Spleen (tissue), 11 donors: ENCODE data around the gene TMEM175. TPM values are rescaled to one million over a fixed set of nuclear protein-coding genes. Genes with fewer than 3 reads are reported as not detected.
"Not testable (repeated sequence)": the region's sequence is repeated elsewhere in the genome, so short reads cannot be mapped to it uniquely, and the experiment has no call there.

Experiments
- DNase-seq: peaks from one replicate; pipeline ENCODE4 v3.0.0-alpha.2; 2020
- H3K27ac ChIP-seq, 8 donors: fragments of 200-600 bp; sonication (generic) in 7 of 8; 1 replicate in 4 of 8; 2 replicates in 4 of 8; pipeline versions ENCODE4 v1.5.0 to v1.8.0; 2016 to 2021; ENCODE audit warnings: inconsistent platforms in 4 of 8, mild to moderate bottlenecking in 4 of 8, moderate library complexity in 1 of 8
- H3K27me3 ChIP-seq, 7 donors: fragments of 200-600 bp; sonication (generic) in 6 of 7; replicated peaks in 1 of 7; 1 replicate in 4 of 7; 2 replicates in 3 of 7; pipeline versions ENCODE4 v1.5.0 to v1.8.0; 2016 to 2021; ENCODE audit warnings: inconsistent platforms in 3 of 7, mild to moderate bottlenecking in 1 of 7
- H3K36me3 ChIP-seq, 6 donors: fragments of 200-600 bp; sonication (generic) in 5 of 6; 1 replicate in 4 of 6; 2 replicates in 2 of 6; pipeline versions ENCODE4 v1.5.0 to v1.8.0; 2016 to 2021; ENCODE audit warnings: inconsistent platforms in 2 of 6
- H3K4me1 ChIP-seq, 6 donors: fragments of 200-600 bp; sonication (generic) in 5 of 6; 1 replicate in 3 of 6; 2 replicates in 3 of 6; pipeline versions ENCODE4 v1.5.0 to v1.8.0; 2016 to 2021; ENCODE audit warnings: inconsistent platforms in 3 of 6
- H3K4me3 ChIP-seq, 8 donors: fragments of 200-600 bp; sonication (generic) in 7 of 8; 1 replicate in 4 of 8; 2 replicates in 4 of 8; pipeline versions ENCODE4 v1.5.0 to v1.8.0; 2016 to 2021; ENCODE audit warnings: inconsistent platforms in 4 of 8, mild to moderate bottlenecking in 4 of 8, moderate library complexity in 2 of 8
- H3K9me3 ChIP-seq, 8 donors: fragments of 200-600 bp; sonication (generic) in 7 of 8; 1 replicate in 4 of 8; 2 replicates in 4 of 8; pipeline versions ENCODE4 v1.5.0 to v1.8.0; 2016 to 2021; ENCODE audit warnings: inconsistent platforms in 4 of 8
- POLR2A ChIP-seq, 3 donors: fragments of 450-650 bp; IDR thresholded peaks; one replicate each; pipeline ENCODE4 v1.5.1; 2017; ENCODE audit warnings: antibody characterized with exemption in 3 of 3, mild to moderate bottlenecking in 1 of 3
- POLR2AphosphoS5 ChIP-seq, 3 donors: sonication (generic); formaldehyde crosslinking; IDR thresholded peaks; one replicate each; pipeline ENCODE4 v1.5.1; 2017; ENCODE audit warnings: antibody characterized with exemption in 3 of 3
- WGBS, 5 donors: extraction: QIAGEN DNeasy Blood & Tissue Kit in 3 of 5; methylation state at CpG; one replicate each; pipeline versions ENCODE4 v1.1.5 to v1.1.7; 2013 to 2018; 5-methylcytosine and 5-hydroxymethylcytosine counted together
- intact Hi-C: fragments of 100-400 bp; cut with DNase I; formaldehyde crosslinking; loops from one replicate; pipeline ENCODE4 v1.15.0; 2023; ENCODE audit warnings: low total_unique reads
- polyA plus RNA-seq, 3 donors: library from polyadenylated mRNA; stranded (reverse); fragments of 200-250 nt; gene quantifications; one replicate each; pipeline ENCODE4 v1.2.1, GENCODE V29; 2013
- total RNA-seq, 7 donors: library from RNA; depleted of rRNA in 3 of 7; stranded (reverse); fragments of >200 nt in 3 of 7; fragmentation: NEBNext Ultra II Directional in 4 of 7; extraction: Animal tissue kit (Norgen Biotek cat#: 25700) in 4 of 7; gene quantifications; one replicate each; pipeline versions ENCODE4 v1.1.0 to v1.2.1, GENCODE V29; 2016 to 2021
- TF ChIP-seq, protein P1 (sequence below), 11 experiments: fragments of 200-600 bp in 7 of 11; fragments of 450-650 bp in 4 of 11; sonication (generic) in 4 of 11; IDR thresholded peaks in 8 of 11; conservative IDR thresholded peaks in 3 of 11; 1 replicate in 7 of 11; 2 replicates in 4 of 11; pipeline versions ENCODE4 v1.4.0 to v1.8.0; 2016 to 2021; ENCODE audit warnings: antibody characterized with exemption in 11 of 11, inconsistent platforms in 4 of 11, mild to moderate bottlenecking in 1 of 11
- donor health status: healthy with polysubstance abuse.
- donor health status: DM: no; HTN: no; CAD: no; lungs with moderate emphysema.
- donor health status: DM: no; HTN: no; CAD: no.
- donor health status: Bipolar disorder and iron deficiency.
- donor health status: healthy.
- donor health status: DM: no; HTN: no; CAD: no.
- donor health status: DM: yes; HTN: yes; CAD: no.

The TMEM175 gene
- total and polyA plus RNA-seq, 10 donors: 38.2 to 83.9 (median 60.4) TPM

- Histone ChIP-seq H3K36me3 (no peaks in the 10 kb centered on the region), H3K4me1 (peaks cover 8 to 55% (median 37%) of the 10 kb centered on the region in 6 donors), H3K27me3 (peaks cover 8 to 67% (median 50%) of the 10 kb centered on the region in 7 donors), H3K27ac (no peak overlapping the region), H3K9me3 (no peaks in the 10 kb centered on the region), H3K4me3 (peak overlapping the region in 5 of 8 donors; percentile 10 to 60 (median 25))
- DNase-seq: no peak
- TF ChIP-seq POLR2AphosphoS5 (IDR thresholded peaks at IDR 0.05): peak in 1 of 3 donors; percentile 30
- TF ChIP-seq, protein P1, sequence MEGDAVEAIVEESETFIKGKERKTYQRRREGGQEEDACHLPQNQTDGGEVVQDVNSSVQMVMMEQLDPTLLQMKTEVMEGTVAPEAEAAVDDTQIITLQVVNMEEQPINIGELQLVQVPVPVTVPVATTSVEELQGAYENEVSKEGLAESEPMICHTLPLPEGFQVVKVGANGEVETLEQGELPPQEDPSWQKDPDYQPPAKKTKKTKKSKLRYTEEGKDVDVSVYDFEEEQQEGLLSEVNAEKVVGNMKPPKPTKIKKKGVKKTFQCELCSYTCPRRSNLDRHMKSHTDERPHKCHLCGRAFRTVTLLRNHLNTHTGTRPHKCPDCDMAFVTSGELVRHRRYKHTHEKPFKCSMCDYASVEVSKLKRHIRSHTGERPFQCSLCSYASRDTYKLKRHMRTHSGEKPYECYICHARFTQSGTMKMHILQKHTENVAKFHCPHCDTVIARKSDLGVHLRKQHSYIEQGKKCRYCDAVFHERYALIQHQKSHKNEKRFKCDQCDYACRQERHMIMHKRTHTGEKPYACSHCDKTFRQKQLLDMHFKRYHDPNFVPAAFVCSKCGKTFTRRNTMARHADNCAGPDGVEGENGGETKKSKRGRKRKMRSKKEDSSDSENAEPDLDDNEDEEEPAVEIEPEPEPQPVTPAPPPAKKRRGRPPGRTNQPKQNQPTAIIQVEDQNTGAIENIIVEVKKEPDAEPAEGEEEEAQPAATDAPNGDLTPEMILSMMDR (IDR thresholded peaks at IDR 0.05 in 8 of 11, conservative IDR thresholded peaks at IDR 0.05 in 3 of 11): no peak
- 3 to 22% (median 4%) methylated on average over 6 to 68 of the region's 68 CpGs for WGBS, 5 donors
- intact Hi-C loops: no loop called here
Observed at GRCh38 chr4:997375-998071, 65.3 kb downstream of the TMEM175 start.

DNA sequence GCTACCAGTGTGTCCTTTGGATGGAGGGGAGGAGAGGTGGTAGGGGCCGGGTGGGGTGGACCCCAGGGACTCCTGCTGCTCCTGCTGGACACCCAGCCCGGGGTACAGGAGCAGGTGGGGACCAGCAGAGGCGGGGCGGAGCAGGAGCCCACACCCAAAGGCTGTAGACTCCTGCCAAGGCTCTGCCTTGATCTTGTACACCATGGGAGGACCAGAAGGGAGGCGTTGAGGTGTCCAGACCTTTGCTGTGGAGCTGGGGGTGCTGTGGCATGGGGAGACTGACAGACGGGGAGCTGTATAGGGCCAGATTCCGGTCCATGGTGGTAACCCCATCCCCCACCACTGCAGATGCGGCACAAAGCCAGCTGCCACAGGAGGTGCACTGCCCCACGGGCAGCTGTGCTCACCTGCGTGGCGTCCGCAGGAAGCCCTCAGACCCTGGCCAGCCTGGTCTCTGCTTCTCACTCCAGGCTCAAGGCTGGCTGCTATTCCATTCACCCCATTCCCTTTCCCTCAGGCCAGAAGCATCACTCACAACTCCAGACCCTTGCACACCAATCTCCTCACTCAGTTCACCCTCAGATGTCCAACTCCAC, 65.9 kb downstream of the TMEM175 start:
- DNase-seq: no peak
- TF ChIP-seq, protein P1 (IDR thresholded peaks at IDR 0.05 in 8 of 11, conservative IDR thresholded peaks at IDR 0.05 in 3 of 11): no peak
- peak in 1 of 3 donors; percentile 35 for TF ChIP-seq POLR2AphosphoS5 (IDR thresholded peaks at IDR 0.05)
- TF ChIP-seq POLR2A (IDR thresholded peaks at IDR 0.05): no peak

GRCh38 chr4:999240-999863, 67.1 kb downstream of the TMEM175 start:
- Histone ChIP-seq H3K4me1 (peaks cover 13 to 58% (median 40%) of the 10 kb centered on the region in 6 donors), H3K27me3 (peaks cover 12 to 85% (median 68%) of the 10 kb centered on the region in 7 donors)
- intact Hi-C loops, DNase-seq, H3K9me3 ChIP-seq, H3K36me3 ChIP-seq, H3K4me3 ChIP-seq, H3K27ac ChIP-seq: not testable (repeated sequence)
- WGBS, 5 donors: 46 to 65% (median 50%) methylated on average over 14 to 18 of the region's 21 CpGs

More for the DNA sequence above, 65.9 kb downstream of the TMEM175 start:
- intact Hi-C loops: no loop called here
- peaks cover 13 to 56% (median 38%) of the 10 kb centered on the region in 6 donors for H3K4me1 ChIP-seq
- 46 to 70% (median 51%) methylated on average over 8 to 12 of the region's 12 CpGs for WGBS, 5 donors
- H3K9me3 ChIP-seq: no peaks in the 10 kb centered on the region
- no peak overlapping the region for H3K27ac ChIP-seq
- peaks cover 8 to 74% (median 56%) of the 10 kb centered on the region in 7 donors for H3K27me3 ChIP-seq
- H3K36me3 ChIP-seq: no peaks in the 10 kb centered on the region
- H3K4me3 ChIP-seq: peak overlapping the region in 1 of 8 donors; percentile 60

DNA sequence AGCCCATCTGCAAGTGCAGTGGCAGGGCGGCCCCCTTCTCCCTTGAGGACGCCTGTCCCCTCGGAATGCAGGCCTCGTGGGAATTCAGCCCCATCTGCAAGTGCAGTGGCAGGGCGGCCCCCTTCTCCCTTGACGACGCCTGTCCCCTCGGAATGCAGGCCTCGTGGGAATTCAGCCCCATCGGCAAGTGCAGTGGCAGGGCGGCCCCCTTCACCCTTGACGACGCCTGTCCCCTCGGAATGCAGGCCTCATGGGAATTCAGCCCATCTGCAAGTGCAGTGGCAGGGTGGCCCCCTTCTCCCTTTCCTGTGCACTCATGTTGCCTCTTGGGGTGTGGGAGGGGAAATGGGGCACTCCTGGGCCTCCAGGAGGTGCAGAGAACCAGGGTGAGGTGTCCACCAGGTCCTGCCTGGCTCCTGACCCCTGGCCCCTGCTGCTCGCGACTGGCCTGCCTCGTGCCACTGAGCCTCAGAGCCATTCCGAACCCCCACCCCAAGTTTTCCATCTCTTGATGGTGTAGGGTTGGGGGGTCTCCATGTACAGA, 67.7 kb downstream of the TMEM175 start:
- no peak for DNase-seq
- Histone ChIP-seq H3K36me3 (no peaks in the 10 kb centered on the region), H3K27ac (no peak overlapping the region), H3K4me3 (no peak overlapping the region), H3K4me1 (peaks cover 13 to 58% (median 40%) of the 10 kb centered on the region in 6 donors), H3K27me3 (peaks cover 12 to 91% (median 74%) of the 10 kb centered on the region in 7 donors), H3K9me3 (no peaks in the 10 kb centered on the region)
- WGBS, 5 donors: 47 to 74% (median 61%) methylated on average over 7 to 18 of the region's 18 CpGs
- TF ChIP-seq POLR2A (IDR thresholded peaks at IDR 0.05): no peak
- TF ChIP-seq, protein P1 (IDR thresholded peaks at IDR 0.05 in 8 of 11, conservative IDR thresholded peaks at IDR 0.05 in 3 of 11): no peak
- TF ChIP-seq POLR2AphosphoS5 (IDR thresholded peaks at IDR 0.05): no peak
- intact Hi-C loops: no loop called here
